ENCODE results near the gene PATZ1. TPM values are rescaled to one million over a fixed set of nuclear protein-coding genes. Genes with fewer than 3 reads are reported as not detected.

Gene PATZ1
- total and polyA plus RNA-seq, 2 experiments from 2014 or later: 23.2 to 56.8 TPM

DNA sequence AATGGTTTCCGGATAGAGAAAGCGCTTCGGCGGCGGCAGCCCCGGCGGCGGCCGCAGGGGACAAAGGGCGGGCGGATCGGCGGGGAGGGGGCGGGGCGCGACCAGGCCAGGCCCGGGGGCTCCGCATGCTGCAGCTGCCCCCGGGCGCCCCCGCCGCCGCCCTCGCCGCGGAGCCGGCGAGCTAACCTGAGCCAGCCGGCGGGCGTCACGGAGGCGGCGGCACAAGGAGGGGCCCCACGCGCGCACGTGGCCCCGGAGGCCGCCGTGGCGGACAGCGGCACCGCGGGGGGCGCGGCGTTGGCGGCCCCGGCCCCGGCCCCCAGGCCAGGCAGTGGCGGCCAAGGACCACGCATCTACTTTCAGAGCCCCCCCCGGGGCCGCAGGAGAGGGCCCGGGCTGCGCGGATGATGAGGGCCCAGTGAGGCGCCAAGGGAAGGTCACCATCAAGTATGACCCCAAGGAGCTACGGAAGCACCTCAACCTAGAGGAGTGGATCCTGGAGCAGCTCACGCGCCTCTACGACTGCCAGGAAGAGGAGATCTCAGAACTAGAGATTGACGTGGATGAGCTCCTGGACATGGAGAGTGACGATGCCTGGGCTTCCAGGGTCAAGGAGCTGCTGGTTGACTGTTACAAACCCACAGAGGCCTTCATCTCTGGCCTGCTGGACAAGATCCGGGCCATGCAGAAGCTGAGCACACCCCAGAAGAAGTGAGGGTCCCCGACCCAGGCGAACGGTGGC, 69.5 kb downstream of the PATZ1 start (continued):
- TF ChIP-seq, protein P1, sequence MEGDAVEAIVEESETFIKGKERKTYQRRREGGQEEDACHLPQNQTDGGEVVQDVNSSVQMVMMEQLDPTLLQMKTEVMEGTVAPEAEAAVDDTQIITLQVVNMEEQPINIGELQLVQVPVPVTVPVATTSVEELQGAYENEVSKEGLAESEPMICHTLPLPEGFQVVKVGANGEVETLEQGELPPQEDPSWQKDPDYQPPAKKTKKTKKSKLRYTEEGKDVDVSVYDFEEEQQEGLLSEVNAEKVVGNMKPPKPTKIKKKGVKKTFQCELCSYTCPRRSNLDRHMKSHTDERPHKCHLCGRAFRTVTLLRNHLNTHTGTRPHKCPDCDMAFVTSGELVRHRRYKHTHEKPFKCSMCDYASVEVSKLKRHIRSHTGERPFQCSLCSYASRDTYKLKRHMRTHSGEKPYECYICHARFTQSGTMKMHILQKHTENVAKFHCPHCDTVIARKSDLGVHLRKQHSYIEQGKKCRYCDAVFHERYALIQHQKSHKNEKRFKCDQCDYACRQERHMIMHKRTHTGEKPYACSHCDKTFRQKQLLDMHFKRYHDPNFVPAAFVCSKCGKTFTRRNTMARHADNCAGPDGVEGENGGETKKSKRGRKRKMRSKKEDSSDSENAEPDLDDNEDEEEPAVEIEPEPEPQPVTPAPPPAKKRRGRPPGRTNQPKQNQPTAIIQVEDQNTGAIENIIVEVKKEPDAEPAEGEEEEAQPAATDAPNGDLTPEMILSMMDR (conservative IDR thresholded peaks at IDR 0.05; ENCODE audit: low read depth in 2 of 2): no peak
- no peak for TF ChIP-seq EZH2phosphoT487 (IDR thresholded peaks at IDR 0.05; ENCODE audit: unreplicated experiment)
- TF ChIP-seq NANOG (IDR thresholded peaks at IDR 0.05; ENCODE audit: borderline replicate concordance): no peak

Small RNAs within 50 kb of the gene (small RNA-seq; reads per million reads assigned to genes)
- not detected for gene RNA5SP496 (ENCODE audit: low replicate concordance)
- gene RNU6-338P (ENCODE audit: low replicate concordance): not detected

Other genes with a start within 250 kb of the PATZ1 start
- 44.9 and 67.6 TPM in 2 replicates for gene SELENOM, start 238.8 kb downstream of the PATZ1 start, total RNA-seq (2014; rRNA removed; shearing (Covaris generic))
- gene SELENOM, start 238.8 kb downstream of the PATZ1 start, polyA plus RNA-seq (2016; fragmentation: Nextera tagmentation; extraction: Ambion mirVana): 49.7 and 50.8 TPM in 2 replicates
- 11.2 and 14.5 TPM in 2 replicates for gene INPP5J, start 223.4 kb downstream of the PATZ1 start, total RNA-seq (2014; rRNA removed; shearing (Covaris generic))
- 4.8 and 5.3 TPM in 2 replicates for gene INPP5J, start 223.4 kb downstream of the PATZ1 start, polyA plus RNA-seq (2016; fragmentation: Nextera tagmentation; extraction: Ambion mirVana)
- gene PLA2G3, start 205.8 kb downstream of the PATZ1 start, total RNA-seq (2014; rRNA removed; shearing (Covaris generic)): 31.0 and 34.5 TPM in 2 replicates
- 15.3 and 18.0 TPM in 2 replicates for gene PLA2G3, start 205.8 kb downstream of the PATZ1 start, polyA plus RNA-seq (2016; fragmentation: Nextera tagmentation; extraction: Ambion mirVana)
- gene RNF185, start 186.2 kb downstream of the PATZ1 start, total RNA-seq (2014; rRNA removed; shearing (Covaris generic)): 13.6 and 15.5 TPM in 2 replicates
- 6.8 and 7.6 TPM in 2 replicates for gene RNF185, start 186.2 kb downstream of the PATZ1 start, polyA plus RNA-seq (2016; fragmentation: Nextera tagmentation; extraction: Ambion mirVana)
- gene LIMK2, start 134.0 kb downstream of the PATZ1 start, total RNA-seq (2014; rRNA removed; shearing (Covaris generic)): 35.5 and 39.8 TPM in 2 replicates
- 12.5 and 14.9 TPM in 2 replicates for gene LIMK2, start 134.0 kb downstream of the PATZ1 start, polyA plus RNA-seq (2016; fragmentation: Nextera tagmentation; extraction: Ambion mirVana)
- gene PIK3IP1, start 53.9 kb downstream of the PATZ1 start, total RNA-seq (2014; rRNA removed; shearing (Covaris generic)): 1.6 and 2.2 TPM in 2 replicates
- 1.1 and 1.5 TPM in 2 replicates for gene PIK3IP1, start 53.9 kb downstream of the PATZ1 start, polyA plus RNA-seq (2016; fragmentation: Nextera tagmentation; extraction: Ambion mirVana)
- 63.9 and 69.7 TPM in 2 replicates for gene DRG1, start 53.3 kb upstream of the PATZ1 start, total RNA-seq (2014; rRNA removed; shearing (Covaris generic))
- gene DRG1, start 53.3 kb upstream of the PATZ1 start, polyA plus RNA-seq (2016; fragmentation: Nextera tagmentation; extraction: Ambion mirVana): 78.1 and 87.6 TPM in 2 replicates
- 10.8 and 13.5 TPM in 2 replicates for gene EIF4ENIF1, start 143.5 kb upstream of the PATZ1 start, total RNA-seq (2014; rRNA removed; shearing (Covaris generic))
- gene EIF4ENIF1, start 143.5 kb upstream of the PATZ1 start, polyA plus RNA-seq (2016; fragmentation: Nextera tagmentation; extraction: Ambion mirVana): 13.1 and 13.4 TPM in 2 replicates
- gene SFI1, start 150.2 kb upstream of the PATZ1 start, total RNA-seq (2014; rRNA removed; shearing (Covaris generic)): 23.8 and 25.6 TPM in 2 replicates
- gene SFI1, start 150.2 kb upstream of the PATZ1 start, polyA plus RNA-seq (2016; fragmentation: Nextera tagmentation; extraction: Ambion mirVana): 16.7 and 17.4 TPM in 2 replicates

All from GM23338 (cell line).